ENCODE results near the gene DMXL2.
"Not testable (repeated sequence)": the region's sequence is repeated elsewhere in the genome, so short reads cannot be mapped to it uniquely, and the experiment has no call there.

Gene DMXL2

GRCh38 chr15:51576286-51576850 lies 46.2 kb downstream of the DMXL2 start:
- DNase-seq: no peak

GRCh38 chr15:51575775-51576174 lies 46.8 kb downstream of the DMXL2 start:
- no peak for DNase-seq

GRCh38 chr15:51573352-51573751 lies 49.2 kb downstream of the DMXL2 start:
- not testable (repeated sequence) for DNase-seq

GRCh38 chr15:51568939-51569784 lies 53.4 kb downstream of the DMXL2 start:
- not testable (repeated sequence) for DNase-seq

GRCh38 chr15:51561271-51561670 lies 61.3 kb downstream of the DMXL2 start:
- no peak for DNase-seq

GRCh38 chr15:51558876-51559275 lies 63.7 kb downstream of the DMXL2 start:
- no peak for DNase-seq

GRCh38 chr15:51558411-51558810 lies 64.2 kb downstream of the DMXL2 start:
- DNase-seq: no peak

- no peak for DNase-seq
Measured at GRCh38 chr15:51550841-51551240, 71.7 kb downstream of the DMXL2 start.

- no peak for DNase-seq
Measured at GRCh38 chr15:51547656-51548055, 74.9 kb downstream of the DMXL2 start.

- peak; percentile 1 for DNase-seq
Measured at GRCh38 chr15:51536965-51537574, 85.5 kb downstream of the DMXL2 start.

- no peak for DNase-seq
Measured at GRCh38 chr15:51533672-51534398, 88.7 kb downstream of the DMXL2 start.

GRCh38 chr15:51526955-51527354 lies 95.6 kb downstream of the DMXL2 start:
- no peak for DNase-seq

GRCh38 chr15:51524376-51524775 lies 98.2 kb downstream of the DMXL2 start:
- no peak for DNase-seq

GRCh38 chr15:51516291-51516690 lies 106.3 kb downstream of the DMXL2 start:
- no peak for DNase-seq

- no peak for DNase-seq
Measured at GRCh38 chr15:51505251-51505650, 117.3 kb downstream of the DMXL2 start.

GRCh38 chr15:51503003-51503402 lies 119.6 kb downstream of the DMXL2 start:
- DNase-seq: no peak

- no peak for DNase-seq
Measured at GRCh38 chr15:51499379-51499976, 123.1 kb downstream of the DMXL2 start.

GRCh38 chr15:51497806-51498205 lies 124.8 kb downstream of the DMXL2 start:
- DNase-seq: no peak

GRCh38 chr15:51496246-51496645 lies 126.3 kb downstream of the DMXL2 start:
- DNase-seq: no peak

- DNase-seq: no peak
Measured at GRCh38 chr15:51494411-51495314, 127.9 kb downstream of the DMXL2 start.

- DNase-seq: no peak
Measured at GRCh38 chr15:51493892-51494291, 128.7 kb downstream of the DMXL2 start.

GRCh38 chr15:51492528-51492927 lies 130.0 kb downstream of the DMXL2 start:
- DNase-seq: no peak
